HG02973 (cell line): Measurements from ENCODE around the gene DHRSX.
"Not testable (repeated sequence)": the region's sequence is repeated elsewhere in the genome, so short reads cannot be mapped to it uniquely, and the experiment has no call there.

Source experiments
- ATAC-seq: cut with Tn5 transposase; IDR thresholded peaks from one replicate; pipeline ENCODE4 v1.9.1; 2021; ENCODE audit warnings: moderate library complexity; ENCODE audit not compliant: unreplicated experiment

DHRSX gene

DNA sequence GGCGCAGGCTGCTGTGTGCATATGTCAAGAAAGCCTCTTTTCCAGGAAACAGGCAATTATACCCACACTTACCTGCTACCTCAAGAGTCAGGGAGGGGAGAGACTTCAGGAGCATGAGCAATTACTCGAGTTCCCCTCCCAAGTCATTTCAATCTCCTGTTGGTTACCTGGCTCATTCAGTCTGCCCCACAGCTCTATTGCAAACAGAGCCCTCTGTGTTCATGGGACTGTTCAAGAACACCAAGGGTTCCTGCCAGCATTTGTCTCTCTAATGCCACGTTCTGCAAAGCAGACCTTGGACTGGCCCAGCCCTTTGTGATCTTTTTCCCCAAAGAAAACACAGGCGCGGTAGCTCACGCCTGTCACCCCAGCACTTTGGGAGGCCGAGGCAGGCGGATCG is 274.6 kb downstream of the DHRSX start:
- no peak for ATAC-seq

DNA sequence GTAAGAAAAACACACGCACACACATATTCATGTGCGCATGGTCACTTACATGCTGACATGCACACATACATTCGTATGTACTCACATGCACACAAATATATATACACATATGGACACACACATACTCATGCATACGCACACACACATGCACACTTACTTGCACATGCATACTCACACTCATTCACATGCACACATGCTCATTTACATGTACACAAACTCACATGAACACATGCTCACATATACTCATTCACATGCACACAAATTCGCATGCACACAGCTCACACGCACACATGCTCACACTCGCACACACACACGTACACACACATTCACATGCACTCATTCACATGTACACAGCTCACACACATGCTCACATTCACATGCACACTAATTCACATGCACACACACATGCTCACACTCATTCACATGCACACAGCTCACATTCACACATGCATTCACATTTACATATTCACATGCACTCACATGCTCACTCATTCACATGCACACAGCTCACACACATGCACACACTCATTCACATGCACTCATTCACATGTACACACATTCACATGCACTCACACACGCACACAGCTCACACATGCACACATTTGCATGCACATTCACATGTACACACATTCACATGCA is 276.1 kb downstream of the DHRSX start:
- no peak for ATAC-seq

- no peak for ATAC-seq
These were observed 276.6 kb downstream of the DHRSX start for GRCh38 chrX:2224161-2224560.

DNA sequence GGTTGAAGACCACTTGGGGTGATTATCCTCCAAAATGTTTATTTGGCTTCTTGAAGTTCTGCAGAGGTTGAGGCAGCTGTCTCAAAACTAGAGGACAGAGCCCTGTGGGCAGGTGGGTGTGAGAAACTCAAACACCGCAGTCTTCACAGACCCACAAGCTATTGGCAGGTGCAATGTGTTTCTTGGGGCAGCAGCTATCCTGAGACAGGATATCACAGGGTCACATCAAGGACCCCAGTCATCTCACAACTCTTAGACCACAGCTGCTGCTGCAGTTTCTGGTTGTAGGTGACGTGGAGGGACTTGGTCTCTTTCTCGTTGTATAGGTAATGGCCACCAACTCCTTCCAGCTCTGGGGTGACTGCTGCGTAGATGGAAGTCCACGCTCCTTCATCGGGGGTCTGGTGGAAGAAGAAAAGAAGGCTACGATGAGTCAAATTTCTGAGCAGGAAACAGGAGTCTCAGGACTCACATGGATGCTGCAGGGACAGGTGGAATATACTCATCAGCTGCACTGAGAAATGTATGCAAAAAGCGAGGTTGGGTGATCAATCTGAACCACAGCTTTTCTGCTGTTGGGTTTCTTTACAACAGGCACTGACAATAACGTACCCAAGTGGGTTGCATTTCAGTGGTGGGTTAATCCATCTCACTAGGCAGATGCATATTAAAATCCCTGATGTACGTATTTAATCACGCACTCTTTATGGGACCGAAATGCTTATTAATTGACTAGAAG is 279.8 kb downstream of the DHRSX start:
- ATAC-seq: peak; percentile 40

- ATAC-seq: no peak
These were observed 280.5 kb downstream of the DHRSX start for GRCh38 chrX:2220296-2220695.

- not testable (repeated sequence) for ATAC-seq
These were observed 286.5 kb downstream of the DHRSX start for GRCh38 chrX:2214138-2214823.

- not testable (repeated sequence) for ATAC-seq
These were observed 289.1 kb downstream of the DHRSX start for GRCh38 chrX:2211667-2212066.

DNA sequence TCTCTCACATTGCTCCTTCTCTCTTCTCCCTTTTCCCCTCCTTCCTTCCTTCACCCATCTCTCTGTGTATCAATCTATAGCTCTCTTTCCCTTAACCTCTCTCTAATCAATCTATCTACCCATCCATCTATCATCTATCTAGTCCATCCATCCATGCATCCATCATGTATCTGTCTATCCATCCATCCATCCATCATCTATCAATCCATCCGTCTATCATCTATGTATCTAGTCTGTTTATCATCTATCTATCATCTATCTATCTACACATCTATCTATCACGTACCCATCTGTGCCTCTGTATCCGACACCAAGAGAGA is 307.5 kb downstream of the DHRSX start:
- no peak for ATAC-seq

DNA sequence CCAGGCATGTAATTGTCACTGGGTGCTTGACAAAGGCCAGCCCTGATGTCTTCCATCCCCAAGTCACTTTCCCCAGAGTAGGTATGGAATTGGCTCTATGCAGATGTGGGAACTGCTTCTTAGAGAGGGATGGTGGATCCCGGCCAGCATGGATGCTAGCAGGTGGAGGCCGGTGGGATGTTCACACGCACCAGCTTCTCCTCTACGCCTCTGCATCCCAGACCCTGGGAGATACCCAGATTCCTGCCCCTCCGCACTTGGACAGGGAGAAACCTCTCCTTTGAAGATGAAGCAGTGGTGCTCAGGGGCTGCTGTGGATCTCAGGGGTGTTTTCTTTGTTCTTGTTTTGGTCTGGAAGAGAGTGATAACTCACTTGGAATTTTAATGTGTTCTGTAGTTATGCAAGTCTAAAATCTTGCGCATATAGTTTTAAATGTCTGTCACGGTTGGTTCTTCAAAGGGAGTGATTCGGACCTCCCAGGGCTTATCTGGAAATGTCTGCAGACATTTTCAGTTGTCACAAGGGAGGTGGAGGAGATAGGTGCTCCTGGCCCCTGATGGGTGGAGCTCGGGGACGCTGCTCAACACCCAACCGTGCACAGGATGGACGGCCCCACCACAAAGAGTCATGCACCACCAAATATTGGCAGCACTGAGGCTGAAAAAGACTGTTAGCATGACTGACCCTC is 308.0 kb downstream of the DHRSX start:
- no peak for ATAC-seq

DNA sequence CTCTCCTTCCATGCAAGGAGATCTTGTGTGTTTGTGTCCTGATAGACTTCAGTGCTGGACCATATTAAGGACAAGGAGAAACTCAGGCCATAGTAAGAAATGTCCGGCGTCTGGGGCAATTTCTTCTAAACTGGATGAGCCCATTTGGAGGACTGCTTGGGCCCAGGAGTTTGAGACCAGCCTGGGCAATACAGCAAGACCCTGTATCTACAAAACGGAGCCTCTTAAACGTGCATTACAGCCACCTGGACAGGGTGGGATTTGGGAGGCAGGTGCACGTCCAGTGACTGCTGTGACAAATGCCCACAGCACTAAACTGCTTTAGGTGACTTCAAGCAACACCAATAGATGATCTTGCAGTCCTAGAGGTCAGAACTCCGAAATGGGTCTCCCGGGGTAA is 311.9 kb downstream of the DHRSX start:
- ATAC-seq: no peak

GRCh38 chrX:2188330-2188792 is 312.4 kb downstream of the DHRSX start:
- no peak for ATAC-seq

GRCh38 chrX:2187352-2188115 is 313.2 kb downstream of the DHRSX start:
- no peak for ATAC-seq

- ATAC-seq: no peak
These were observed 315.3 kb downstream of the DHRSX start for GRCh38 chrX:2185341-2186082.

DNA sequence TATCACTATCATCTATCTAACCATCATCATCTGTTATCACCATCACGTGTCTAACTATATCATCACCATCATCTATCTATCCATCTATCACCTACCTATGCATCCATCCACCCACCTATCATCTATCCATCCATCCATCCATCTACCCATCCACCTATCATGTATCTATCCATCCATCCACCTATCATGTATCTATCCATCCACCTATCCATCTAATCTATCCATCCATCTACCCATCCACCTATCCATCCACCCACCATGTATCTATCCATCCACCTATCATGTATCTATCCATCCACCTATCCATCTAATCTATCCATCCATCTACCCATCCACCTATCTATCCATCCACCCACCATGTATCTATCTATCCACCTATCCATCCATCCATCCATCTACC is 316.7 kb downstream of the DHRSX start:
- ATAC-seq: no peak

GRCh38 chrX:2183193-2183725 is 317.5 kb downstream of the DHRSX start:
- no peak for ATAC-seq

DNA sequence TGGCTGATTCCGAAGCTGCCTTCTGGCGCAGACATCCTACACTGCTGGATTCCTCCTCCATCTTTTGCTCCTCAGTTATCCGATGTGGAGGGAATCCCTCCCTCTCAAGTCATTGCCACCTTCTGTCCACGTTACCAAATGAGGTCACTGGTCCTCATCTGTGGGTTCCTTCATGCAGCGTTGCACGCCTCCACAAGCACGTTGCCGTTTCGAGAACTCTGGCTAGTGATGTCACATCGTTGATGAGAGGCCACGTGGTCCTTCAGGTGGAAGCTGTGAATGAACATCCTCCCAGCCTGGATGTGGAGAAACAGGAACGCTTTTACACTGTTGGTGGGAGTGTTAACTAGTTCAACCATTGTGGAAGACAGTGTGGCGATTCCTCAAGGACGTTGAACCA is 323.2 kb downstream of the DHRSX start:
- ATAC-seq: no peak

- no peak for ATAC-seq
These were observed 324.0 kb downstream of the DHRSX start for GRCh38 chrX:2176733-2177132.

- no peak for ATAC-seq
These were observed 324.5 kb downstream of the DHRSX start for GRCh38 chrX:2176274-2176673.

DNA sequence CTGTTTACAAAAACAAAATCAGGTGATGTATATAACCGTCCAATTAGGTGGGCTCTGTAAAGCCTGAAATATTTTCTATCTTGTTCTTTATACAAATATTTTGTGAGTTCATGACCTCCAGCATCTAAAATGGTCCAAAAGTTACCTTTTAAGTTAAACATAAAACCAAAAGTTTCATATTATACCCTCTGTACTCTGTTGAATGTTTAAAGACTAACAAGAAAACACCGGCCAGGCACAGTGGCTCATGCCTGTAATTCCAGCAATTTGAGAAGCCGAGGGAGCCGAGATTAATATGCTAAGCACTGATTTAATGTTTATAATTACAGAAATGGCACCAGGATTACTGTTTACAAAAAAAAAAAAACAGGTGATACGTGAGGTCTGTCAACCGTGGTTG is 328.4 kb downstream of the DHRSX start:
- no peak for ATAC-seq
